GM23338 (cell line): ENCODE results near the gene MAP2K2.

Experiments used
- CTCF ChIP-seq, 2 experiments: fragments of 200-600 bp in 1 of 2; sonication (generic) in 1 of 2; conservative IDR thresholded peaks; 2 replicates each; pipeline versions ENCODE4 v1.5.1 to v1.6.1; 2016 to 2017; ENCODE audit warnings: antibody characterized with exemption in 2 of 2, low read depth in 2 of 2, mild to moderate bottlenecking in 2 of 2, moderate library complexity in 1 of 2
- EZH2 ChIP-seq: fragments of 200-600 bp; sonication (generic); IDR thresholded peaks from one replicate; pipeline ENCODE4 v1.8.0; 2017; ENCODE audit warnings: antibody characterized with exemption, mild to moderate bottlenecking, low read depth; ENCODE audit not compliant: unreplicated experiment
- EZH2phosphoT487 ChIP-seq: fragments of 200-600 bp; sonication (generic); IDR thresholded peaks from one replicate; pipeline ENCODE4 v1.8.1; 2018; ENCODE audit warnings: antibody characterized with exemption; ENCODE audit not compliant: unreplicated experiment
- REST ChIP-seq: IDR thresholded peaks from one replicate; pipeline ENCODE4 v1.6.1; 2018; ENCODE audit warnings: antibody characterized with exemption; ENCODE audit not compliant: unreplicated experiment

DNA sequence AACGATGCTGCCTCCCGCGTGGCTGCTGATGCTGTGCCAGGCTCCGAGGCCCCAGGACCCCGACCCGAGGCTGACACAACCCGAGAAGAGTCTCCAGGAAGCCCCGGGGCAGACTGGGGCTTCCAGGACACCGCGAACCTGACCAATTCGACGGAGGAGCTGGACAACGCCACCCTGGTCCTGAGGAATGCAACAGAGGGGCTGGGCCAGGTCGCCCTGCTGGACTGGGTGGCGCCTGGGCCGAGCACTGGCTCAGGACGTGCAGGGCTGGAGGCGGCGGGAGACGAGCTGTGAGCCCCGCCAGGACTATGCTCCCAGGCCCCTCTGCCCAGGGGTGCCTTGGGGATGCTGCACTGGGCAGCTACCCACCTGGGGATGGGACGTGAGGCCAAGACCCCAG lies 47.8 kb upstream of the MAP2K2 start:
- TF ChIP-seq CTCF (conservative IDR thresholded peaks at IDR 0.05; ENCODE audit: low read depth in 2 of 2) (no peak), EZH2 (no peak), EZH2phosphoT487 (no peak), REST (no peak)
